ENCODE measurements around the gene RPS21.
A peak's percentile ranks its signal among the peaks of the same experiment; 100 is the strongest.

RPS21 gene

GRCh38 chr20:62378215-62378614 lies 8.7 kb upstream of the RPS21 start:
- DNase-seq (ENCODE audit: low spot score): no peak

GRCh38 chr20:62381202-62381797 lies 5.6 kb upstream of the RPS21 start:
- no peak for DNase-seq (ENCODE audit: low spot score)

- no peak for DNase-seq (ENCODE audit: low spot score)
Observed at GRCh38 chr20:62381842-62382241, 5.1 kb upstream of the RPS21 start.

- peak; percentile 91 for DNase-seq (ENCODE audit: low spot score)
Observed at GRCh38 chr20:62382306-62383198, 4.4 kb upstream of the RPS21 start.

GRCh38 chr20:62387219-62387913 lies 463 bp downstream of the RPS21 start:
- no peak for DNase-seq (ENCODE audit: low spot score)

GRCh38 chr20:62387933-62388635 lies 1.2 kb downstream of the RPS21 start:
- no peak for DNase-seq (ENCODE audit: low spot score)

GRCh38 chr20:62388839-62389600 lies 2.1 kb downstream of the RPS21 start:
- no peak for DNase-seq (ENCODE audit: low spot score)

GRCh38 chr20:62389601-62390087 lies 2.7 kb downstream of the RPS21 start:
- no peak for DNase-seq (ENCODE audit: low spot score)

GRCh38 chr20:62390317-62391164 lies 3.6 kb downstream of the RPS21 start:
- DNase-seq (ENCODE audit: low spot score): no peak

GRCh38 chr20:62391165-62392076 lies 4.5 kb downstream of the RPS21 start:
- no peak for DNase-seq (ENCODE audit: low spot score)

- DNase-seq (ENCODE audit: low spot score): no peak
Observed at GRCh38 chr20:62392077-62392418, 5.1 kb downstream of the RPS21 start.

- DNase-seq (ENCODE audit: low spot score): no peak
Observed at GRCh38 chr20:62392621-62393334, 5.9 kb downstream of the RPS21 start.

GRCh38 chr20:62393335-62393665 lies 6.4 kb downstream of the RPS21 start:
- no peak for DNase-seq (ENCODE audit: low spot score)

GRCh38 chr20:62393830-62394229 lies 6.9 kb downstream of the RPS21 start:
- no peak for DNase-seq (ENCODE audit: low spot score)

GRCh38 chr20:62394248-62395245 lies 7.6 kb downstream of the RPS21 start:
- DNase-seq (ENCODE audit: low spot score): no peak

- no peak for DNase-seq (ENCODE audit: low spot score)
Observed at GRCh38 chr20:62395311-62396242, 8.7 kb downstream of the RPS21 start.

Data from GM03348 (cell line).